MM.1S (cell line): Measurements from ENCODE around the gene PACRG.

ENCODE experiments used
- DNase-seq: peaks from one replicate; pipeline ENCODE4 v3.0.0-alpha.2; 2015
- H2AFZ ChIP-seq: fragments of 300-600 bp; sonication (generic); 2 replicates; pipeline ENCODE4 v1.6.0; 2016; ENCODE audit warnings: antibody characterized with exemption, low read length
- H3F3A ChIP-seq: fragments of 300-600 bp; sonication (generic); 2 replicates; pipeline ENCODE4 v1.6.1; 2016; ENCODE audit warnings: mild to moderate bottlenecking, antibody characterized with exemption, low read length, moderate library complexity, mixed read lengths; ENCODE audit not compliant: insufficient read depth
- H3K27ac ChIP-seq: fragments of 300-600 bp; sonication (generic); 2 replicates; pipeline ENCODE4 v1.5.1; 2016; ENCODE audit warnings: mild to moderate bottlenecking, low read length
- H3K27me3 ChIP-seq: fragments of 300-600 bp; sonication (generic); replicated peaks from 2 replicates; pipeline ENCODE4 v1.6.0; 2016; ENCODE audit warnings: low read length; ENCODE audit not compliant: insufficient read depth
- H3K36me3 ChIP-seq: fragments of 300-600 bp; sonication (generic); replicated peaks from 2 replicates; pipeline ENCODE4 v1.6.1; 2016; ENCODE audit warnings: mild to moderate bottlenecking, low read length, mixed read lengths; ENCODE audit not compliant: insufficient read depth
- H3K4me1 ChIP-seq: fragments of 300-600 bp; sonication (generic); 2 replicates; pipeline ENCODE4 v1.6.1; 2016; ENCODE audit warnings: low read length, mixed read lengths
- H3K4me2 ChIP-seq: fragments of 300-600 bp; sonication (generic); 2 replicates; pipeline ENCODE4 v1.6.0; 2016; ENCODE audit warnings: low read depth, low read length
- H3K4me3 ChIP-seq: fragments of 300-600 bp; sonication (generic); 2 replicates; pipeline ENCODE4 v1.5.1; 2016; ENCODE audit warnings: low read length, mixed read lengths
- H3K79me2 ChIP-seq: fragments of 300-600 bp; sonication (generic); 2 replicates; pipeline ENCODE4 v1.6.1; 2016; ENCODE audit warnings: mixed run types, low read length, mixed read lengths
- H3K9ac ChIP-seq: fragments of 300-600 bp; sonication (generic); 2 replicates; pipeline ENCODE4 v1.6.1; 2016; ENCODE audit warnings: low read length, mixed read lengths
- H3K9me2 ChIP-seq: fragments of 300-600 bp; sonication (generic); replicated peaks from 2 replicates; pipeline ENCODE4 v1.6.1; 2016; ENCODE audit warnings: mild to moderate bottlenecking, low read length, mixed read lengths; ENCODE audit not compliant: insufficient read depth
- H3K9me3 ChIP-seq: fragments of 300-600 bp; sonication (generic); replicated peaks from 2 replicates; pipeline ENCODE4 v1.6.1; 2016; ENCODE audit warnings: mild to moderate bottlenecking, low read length, mixed read lengths; ENCODE audit not compliant: insufficient read depth
- H4K20me1 ChIP-seq: fragments of 300-600 bp; sonication (generic); 2 replicates; pipeline ENCODE4 v1.6.1; 2016; ENCODE audit warnings: mild to moderate bottlenecking, low read length, moderate library complexity, mixed read lengths; ENCODE audit not compliant: insufficient read depth
- CTCF ChIP-seq: fragments of 300-600 bp; sonication (generic); IDR thresholded peaks from 2 replicates; pipeline ENCODE4 v1.5.1; 2016; ENCODE audit warnings: antibody characterized with exemption, low read length, mixed read lengths
- EZH2 ChIP-seq: fragments of 300-600 bp; sonication (generic); optimal IDR thresholded peaks from 2 replicates; pipeline ENCODE3; 2017; ENCODE audit warnings: low read depth, mild to moderate bottlenecking, antibody characterized with exemption, low read length, mixed read lengths
- EZH2phosphoT487 ChIP-seq: fragments of 300-600 bp; sonication (generic); IDR thresholded peaks from 2 replicates; pipeline ENCODE4 v1.6.1; 2018; ENCODE audit warnings: antibody characterized with exemption, low read length

Gene PACRG

DNA sequence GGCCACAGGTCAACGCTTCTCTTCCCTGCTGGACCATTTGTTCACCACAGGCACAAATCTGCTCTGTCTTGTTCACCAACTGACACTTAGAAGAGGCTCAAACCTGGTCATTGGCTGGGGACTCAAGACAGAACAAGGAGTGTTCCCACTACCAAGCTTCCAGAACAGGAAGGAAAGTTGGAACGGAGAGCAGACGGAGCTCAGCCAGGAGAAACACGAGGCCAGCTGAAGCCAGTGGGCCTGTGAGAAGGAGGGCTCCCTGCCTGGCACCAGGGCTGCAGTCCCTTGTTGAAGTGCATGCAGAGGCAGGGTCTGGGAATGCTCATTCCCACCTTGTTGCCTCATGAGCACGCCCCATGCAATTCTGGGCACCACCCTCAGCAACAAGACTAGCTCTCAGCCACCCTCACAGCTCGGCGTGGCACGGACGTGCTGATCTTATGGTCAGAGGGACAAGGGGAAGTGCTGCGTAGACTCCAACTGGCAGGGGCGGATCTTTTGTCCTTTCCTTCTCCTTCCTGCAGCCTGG is 450.2 kb downstream of the PACRG start:
- Histone ChIP-seq H3K4me3 (no peak overlapping the region), H3K27ac (no peak overlapping the region), H4K20me1 (no peaks in the 10 kb centered on the region), H3K36me3 (no peaks in the 10 kb centered on the region), H3K9me2 (no peaks in the 10 kb centered on the region), H3K4me2 (no peak overlapping the region), H3K4me1 (no peaks in the 10 kb centered on the region), H3K79me2 (no peaks in the 10 kb centered on the region), H3K9ac (no peak overlapping the region), H3K27me3 (no peaks in the 10 kb centered on the region), H2AFZ (no peak overlapping the region), H3K9me3 (no peaks in the 10 kb centered on the region), H3F3A (no peaks in the 10 kb centered on the region)
- DNase-seq, result no peak
- no peak for TF ChIP-seq EZH2phosphoT487
- no peak for TF ChIP-seq EZH2
- no peak for TF ChIP-seq CTCF

GRCh38 chr6:163179061-163179460 is 451.3 kb downstream of the PACRG start:
- DNase-seq, result no peak
- H2AFZ ChIP-seq, result no peak overlapping the region
- no peaks in the 10 kb centered on the region for H3K4me1 ChIP-seq
- no peaks in the 10 kb centered on the region for H3K9me2 ChIP-seq
- no peaks in the 10 kb centered on the region for H3K27me3 ChIP-seq
- H3F3A ChIP-seq, result no peaks in the 10 kb centered on the region
- no peak overlapping the region for H3K4me3 ChIP-seq
- H3K27ac ChIP-seq, result no peak overlapping the region
- no peaks in the 10 kb centered on the region for H4K20me1 ChIP-seq
- TF ChIP-seq EZH2 (no peak), CTCF (no peak), EZH2phosphoT487 (no peak)
- H3K9me3 ChIP-seq, result no peaks in the 10 kb centered on the region
- H3K9ac ChIP-seq, result no peak overlapping the region
- H3K4me2 ChIP-seq, result no peak overlapping the region
- H3K79me2 ChIP-seq, result no peaks in the 10 kb centered on the region
- H3K36me3 ChIP-seq, result no peaks in the 10 kb centered on the region

- no peak for DNase-seq
- Histone ChIP-seq H2AFZ (no peak overlapping the region), H3K4me2 (no peak overlapping the region), H3K9me2 (no peaks in the 10 kb centered on the region), H3K4me3 (no peak overlapping the region), H3K36me3 (no peaks in the 10 kb centered on the region), H3K9me3 (no peaks in the 10 kb centered on the region), H4K20me1 (no peaks in the 10 kb centered on the region), H3K27me3 (no peaks in the 10 kb centered on the region), H3K9ac (no peak overlapping the region), H3K4me1 (no peaks in the 10 kb centered on the region), H3K79me2 (no peaks in the 10 kb centered on the region), H3K27ac (no peak overlapping the region), H3F3A (no peaks in the 10 kb centered on the region)
- TF ChIP-seq CTCF, result no peak
Observed at GRCh38 chr6:163179721-163180120, 451.9 kb downstream of the PACRG start.
